Measurements from ENCODE around the gene ABRACL. TPM values are rescaled to one million over a fixed set of nuclear protein-coding genes. Genes with fewer than 3 reads are reported as not detected.

Gene ABRACL
- total and polyA plus RNA-seq, 2 of the 8 experiments (the other 6 are each of a cell fraction or from before 2014, with no cell fraction given) = 103 to 167 TPM

DNA sequence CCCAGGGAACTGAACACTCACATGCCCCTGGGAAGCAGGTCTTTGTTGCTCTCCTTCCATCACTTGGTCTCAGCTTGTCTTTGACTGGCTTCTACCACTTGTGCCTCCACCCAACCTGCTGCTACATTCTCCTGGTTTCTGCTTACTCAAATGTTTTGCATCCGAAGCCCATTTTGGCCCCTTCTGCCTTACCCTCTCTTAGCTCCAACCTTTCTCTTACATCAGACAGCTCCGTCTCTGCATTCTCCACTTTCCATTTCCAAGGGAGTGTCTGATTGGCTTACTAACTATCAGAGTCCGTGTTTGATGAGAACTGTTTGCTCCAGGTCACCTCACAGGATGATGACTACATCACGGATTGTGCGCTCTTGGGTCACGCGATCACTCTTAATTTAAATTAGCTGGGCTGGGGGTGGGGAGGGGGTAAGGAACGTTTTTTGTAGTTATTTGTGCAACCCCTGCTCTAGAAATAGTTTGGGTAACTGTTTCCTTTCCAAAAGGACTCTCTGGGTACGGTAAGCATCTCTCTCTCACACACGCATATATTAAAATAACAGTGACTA lies 844 bp upstream of the ABRACL start (continued):
- TF ChIP-seq EP300 (IDR thresholded peaks at IDR 0.05; ENCODE audit: borderline replicate concordance in 1 of 2, low read depth in 2 of 2, low read length in 2 of 2) = 0 out of 3 replicates have a peak, but pooled peaks of 1 of the 2 experiments have one; percentile 3
